ACC112 (cell line): ENCODE data around the gene PROM2.

Source experiments
- H2AFZ ChIP-seq: fragments of 200-600 bp; sonication (generic); one replicate; pipeline ENCODE4 v1.6.0; 2017; ENCODE audit warnings: antibody characterized with exemption, low read length; ENCODE audit not compliant: unreplicated experiment
- H3K27ac ChIP-seq: fragments of 200-600 bp; sonication (generic); 2 replicates; pipeline ENCODE4 v1.5.1; 2014; ENCODE audit warnings: low read depth, mild to moderate bottlenecking, antibody characterized with exemption, low read length, moderate library complexity
- H3K27me3 ChIP-seq: fragments of 200-600 bp; sonication (generic); 2 replicates; pipeline ENCODE4 v1.6.1; 2014; ENCODE audit warnings: mild to moderate bottlenecking, antibody characterized with exemption, low read length, moderate library complexity, mixed read lengths; ENCODE audit not compliant: insufficient read depth
- H3K36me3 ChIP-seq: fragments of 200-600 bp; sonication (generic); 2 replicates; pipeline ENCODE4 v1.6.1; 2016; ENCODE audit warnings: mild to moderate bottlenecking, antibody characterized with exemption, low read length, moderate library complexity, mixed read lengths; ENCODE audit not compliant: insufficient read depth
- H3K4me1 ChIP-seq: fragments of 200-600 bp; sonication (generic); one replicate; pipeline ENCODE4 v1.6.1; 2016; ENCODE audit warnings: low read length, mixed read lengths; ENCODE audit not compliant: insufficient read depth, unreplicated experiment, control insufficient read depth
- H3K4me3 ChIP-seq: fragments of 200-600 bp; sonication (generic); 2 replicates; pipeline ENCODE4 v1.5.1; 2014; ENCODE audit warnings: mild to moderate bottlenecking, low read depth, low read length
- H3K79me2 ChIP-seq: fragments of 200-600 bp; sonication (generic); one replicate; pipeline ENCODE4 v1.6.0; 2016; ENCODE audit warnings: low read length; ENCODE audit not compliant: control insufficient read depth, unreplicated experiment, insufficient read depth

Gene PROM2

GRCh38 chr2:95298486-95299111 lies 24.4 kb downstream of the PROM2 start:
- Histone ChIP-seq H3K27ac (no peak overlapping the region), H3K4me3 (no peak overlapping the region)

GRCh38 chr2:95299961-95300360 lies 25.7 kb downstream of the PROM2 start:
- H3K4me1 ChIP-seq, result peaks cover 17% of the 10 kb centered on the region
- no peak overlapping the region for H2AFZ ChIP-seq
- no peak overlapping the region for H3K4me3 ChIP-seq
- no peaks in the 10 kb centered on the region for H3K79me2 ChIP-seq
- H3K36me3 ChIP-seq, result no peaks in the 10 kb centered on the region
- H3K27ac ChIP-seq, result no peak overlapping the region
- H3K27me3 ChIP-seq, result no peaks in the 10 kb centered on the region; the same call in none of the 2 replicates

More at GRCh38 chr2:95298486-95299111, 24.4 kb downstream of the PROM2 start:
- Histone ChIP-seq H3K79me2 (no peaks in the 10 kb centered on the region), H3K36me3 (no peaks in the 10 kb centered on the region), H3K27me3 (no peaks in the 10 kb centered on the region; the same call in none of the 2 replicates), H3K4me1 (peaks cover 17% of the 10 kb centered on the region), H2AFZ (no peak overlapping the region)

- no peaks in the 10 kb centered on the region for H3K79me2 ChIP-seq
- H3K27me3 ChIP-seq, result no peaks in the 10 kb centered on the region; the same call in none of the 2 replicates
- no peak overlapping the region for H3K4me3 ChIP-seq
- no peak overlapping the region for H2AFZ ChIP-seq
- H3K27ac ChIP-seq, result no peak overlapping the region
- H3K36me3 ChIP-seq, result no peaks in the 10 kb centered on the region
- H3K4me1 ChIP-seq, result peaks cover 17% of the 10 kb centered on the region
Observed at GRCh38 chr2:95300450-95300849, 26.2 kb downstream of the PROM2 start.

- Histone ChIP-seq H3K27ac (no peak overlapping the region), H3K4me1 (peaks cover 17% of the 10 kb centered on the region), H3K36me3 (no peaks in the 10 kb centered on the region), H3K4me3 (no peak overlapping the region), H3K27me3 (no peaks in the 10 kb centered on the region; the same call in none of the 2 replicates), H2AFZ (no peak overlapping the region), H3K79me2 (no peaks in the 10 kb centered on the region)
Observed at GRCh38 chr2:95301186-95301585, 26.9 kb downstream of the PROM2 start.

- Histone ChIP-seq H3K36me3 (no peaks in the 10 kb centered on the region), H3K27ac (no peak overlapping the region), H3K4me1 (peaks cover 13% of the 10 kb centered on the region), H3K27me3 (no peaks in the 10 kb centered on the region), H3K4me3 (no peak overlapping the region), H3K79me2 (no peaks in the 10 kb centered on the region), H2AFZ (no peak overlapping the region)
Observed at GRCh38 chr2:95301876-95302641, 27.8 kb downstream of the PROM2 start.

- H3K4me3 ChIP-seq, result no peak overlapping the region
Observed at GRCh38 chr2:95303191-95303919, 29.1 kb downstream of the PROM2 start.

GRCh38 chr2:95305380-95306061 lies 31.3 kb downstream of the PROM2 start:
- Histone ChIP-seq H3K4me1 (peaks cover 4% of the 10 kb centered on the region), H3K27me3 (no peaks in the 10 kb centered on the region), H3K4me3 (no peak overlapping the region), H3K27ac (no peak overlapping the region), H2AFZ (no peak overlapping the region), H3K36me3 (no peaks in the 10 kb centered on the region), H3K79me2 (no peaks in the 10 kb centered on the region)

More at GRCh38 chr2:95303191-95303919, 29.1 kb downstream of the PROM2 start:
- Histone ChIP-seq H3K36me3 (no peaks in the 10 kb centered on the region), H3K27me3 (no peaks in the 10 kb centered on the region), H2AFZ (no peak overlapping the region), H3K27ac (no peak overlapping the region), H3K4me1 (peaks cover 7% of the 10 kb centered on the region), H3K79me2 (no peaks in the 10 kb centered on the region)

- no peak overlapping the region for H3K4me3 ChIP-seq
- H3K36me3 ChIP-seq, result no peaks in the 10 kb centered on the region
- no peaks in the 10 kb centered on the region for H3K79me2 ChIP-seq
- H3K27me3 ChIP-seq, result 0 out of 2 replicates have a peak, but pooled peaks cover 4% of the 10 kb centered on the region
- no peak overlapping the region for H3K27ac ChIP-seq
- H2AFZ ChIP-seq, result no peak overlapping the region
- peaks cover 4% of the 10 kb centered on the region for H3K4me1 ChIP-seq
Observed at GRCh38 chr2:95306336-95306895, 32.2 kb downstream of the PROM2 start.

GRCh38 chr2:95307036-95307435 lies 32.8 kb downstream of the PROM2 start:
- H3K79me2 ChIP-seq, result no peaks in the 10 kb centered on the region
- no peak overlapping the region for H3K27ac ChIP-seq
- H2AFZ ChIP-seq, result no peak overlapping the region
- H3K4me1 ChIP-seq, result peaks cover 4% of the 10 kb centered on the region
- no peaks in the 10 kb centered on the region for H3K36me3 ChIP-seq
- H3K27me3 ChIP-seq, result 0 out of 2 replicates have a peak, but pooled peaks cover 5% of the 10 kb centered on the region
- no peak overlapping the region for H3K4me3 ChIP-seq

- H3K27ac ChIP-seq, result no peak overlapping the region
- 0 out of 2 replicates have a peak, but pooled peaks cover 5% of the 10 kb centered on the region for H3K27me3 ChIP-seq
Observed at GRCh38 chr2:95307878-95308277, 33.6 kb downstream of the PROM2 start.

More at GRCh38 chr2:95307878-95308277, 33.6 kb downstream of the PROM2 start:
- Histone ChIP-seq H3K4me3 (no peak overlapping the region), H2AFZ (no peak overlapping the region), H3K36me3 (no peaks in the 10 kb centered on the region), H3K79me2 (no peaks in the 10 kb centered on the region), H3K4me1 (peaks cover 4% of the 10 kb centered on the region)
